H1 (cell line): ENCODE results near the gene SDF2. TPM values are rescaled to one million over a fixed set of nuclear protein-coding genes. Genes with fewer than 3 reads are reported as not detected.

Source experiments
- CBX5 ChIP-seq: fragments of 300-800, 300-1000 bp; sonication (generic); IDR thresholded peaks from 2 replicates; pipeline ENCODE4 v1.7.1; 2016; ENCODE audit warnings: antibody characterized with exemption, low read length, low read depth
- MAX ChIP-seq: IDR thresholded peaks from 2 replicates; pipeline ENCODE4 v1.6.1; 2012; ENCODE audit warnings: inconsistent platforms
- PHF8 ChIP-seq: fragments of 200-600 bp; sonication (generic); conservative IDR thresholded peaks from 2 replicates; pipeline ENCODE4 v1.7.1; 2012; ENCODE audit warnings: low read depth, mild to moderate bottlenecking, inconsistent platforms, low read length, moderate library complexity
- SIN3A ChIP-seq, 2 experiments: IDR thresholded peaks in 1 of 2; conservative IDR thresholded peaks in 1 of 2; 2 replicates each; pipeline ENCODE4 v1.6.1; 2011 to 2012; ENCODE audit warnings: low read length in 2 of 2, improper control_type of control experiment in 1 of 2, low read depth in 1 of 2, mild to moderate bottlenecking in 1 of 2
- SUZ12 ChIP-seq: fragments of 200-600 bp; sonication (generic); IDR thresholded peaks from 2 replicates; pipeline ENCODE4 v1.6.1; 2012; ENCODE audit warnings: mild to moderate bottlenecking, inconsistent platforms, low read length, moderate library complexity, mixed read lengths
- YY1 ChIP-seq: IDR thresholded peaks from 2 replicates; pipeline ENCODE4 v1.6.1; 2011; ENCODE audit warnings: low read depth, mild to moderate bottlenecking, low read length
- polyA plus RNA-seq, 7 experiments: library from polyadenylated mRNA; depleted of rRNA in 3 of 7; stranded (reverse) in 5 of 7; unstranded in 2 of 7; fragments of >200 nt in 5 of 7; fragments of 200-250 nt in 2 of 7; gene quantifications; 1 replicate in 5 of 7; 2 replicates in 1 of 7; 4 replicates in 1 of 7; pipeline versions ENCODE4 v1.2.1 to v1.2.3, GENCODE V29; 2011 to 2013; ENCODE audit warnings: missing spikeins in 2 of 7, mixed read lengths in 2 of 7
- total RNA-seq: library from RNA; stranded (reverse); fragmentation: NEBNext Ultra II Directional; extraction: Animal tissue kit (Norgen Biotek cat#: 25700); gene quantifications from 2 replicates; pipeline ENCODE4 v1.2.1, GENCODE V29; 2021

Gene SDF2
- total and polyA plus RNA-seq, 2 of the 8 experiments (the other 6 are each of a cell fraction or from before 2014, with no cell fraction given) = 44.8 to 65.4 TPM

GRCh38 chr17:28675490-28675889, 13.8 kb upstream of the SDF2 start (continued):
- TF ChIP-seq SIN3A (conservative IDR thresholded peaks at IDR 0.05 in 1 of 2, IDR thresholded peaks at IDR 0.05 in 1 of 2; ENCODE audit: low read depth in 1 of 2, low read length in 2 of 2) (no peak), YY1 (no peak), CBX5 (no peak), SUZ12 (no peak), PHF8 (no peak), MAX (no peak)
